NCI-H1417 (cell line): ENCODE data around the gene CES1.
"Not testable (repeated sequence)": the region's sequence is repeated elsewhere in the genome, so short reads cannot be mapped to it uniquely, and the experiment has no call there.

Source experiments
- DNase-seq, 3 experiments: peaks; one replicate each; lab custom pipeline; 2025; lab: John Stamatoyannopoulos, UW

The CES1 gene

GRCh38 chr16:55832773-55833691 is at the start of gene CES1:
Gene CES1, minus strand, starts transcription at chr16:55833096. Its CDS starts 41 bp downstream, at chr16:55833055.
- no peak for DNase-seq

GRCh38 chr16:55876854-55877253 is 44.0 kb upstream of the CES1 start:
- DNase-seq, result no peak

- no peak for DNase-seq
Measured at GRCh38 chr16:55875273-55875672, 42.4 kb upstream of the CES1 start, which contains the start of gene CES5A. Gene CES5A, minus strand, starts transcription at chr16:55875373. Its CDS starts 152 bp downstream, at chr16:55875221.

GRCh38 chr16:55873122-55873521 is 40.2 kb upstream of the CES1 start:
- DNase-seq, result no peak

- DNase-seq, result no peak
Measured at GRCh38 chr16:55872130-55872529, 39.2 kb upstream of the CES1 start.

GRCh38 chr16:55871411-55872038 is 38.6 kb upstream of the CES1 start:
- DNase-seq, result no peak

- DNase-seq, result no peak
Measured at GRCh38 chr16:55868980-55869379, 36.1 kb upstream of the CES1 start.

- DNase-seq, result no peak
Measured at GRCh38 chr16:55868137-55868536, 35.2 kb upstream of the CES1 start.

- DNase-seq, result no peak
Measured at GRCh38 chr16:55861288-55861687, 28.4 kb upstream of the CES1 start.

- DNase-seq, result not testable (repeated sequence)
Measured at GRCh38 chr16:55857650-55858049, 24.8 kb upstream of the CES1 start.

- DNase-seq, result no peak
Measured at GRCh38 chr16:55856950-55857349, 24.1 kb upstream of the CES1 start.

GRCh38 chr16:55853114-55853513 is 20.2 kb upstream of the CES1 start:
- DNase-seq, result no peak

- DNase-seq, result no peak
Measured at GRCh38 chr16:55849536-55849935, 16.6 kb upstream of the CES1 start.

- DNase-seq, result no peak
Measured at GRCh38 chr16:55846598-55847346, 13.9 kb upstream of the CES1 start.

- DNase-seq, result no peak
Measured at GRCh38 chr16:55843105-55843395, 10.2 kb upstream of the CES1 start.

- peak; percentile 13 to 72 (median 36) for DNase-seq
Measured at GRCh38 chr16:55842369-55843104, 9.6 kb upstream of the CES1 start.

GRCh38 chr16:55839115-55839514 is 6.2 kb upstream of the CES1 start:
- DNase-seq, result no peak

GRCh38 chr16:55836158-55836611 is 3.3 kb upstream of the CES1 start:
- no peak for DNase-seq

- no peak for DNase-seq
Measured at GRCh38 chr16:55835581-55835980, 2.7 kb upstream of the CES1 start.

- not testable (repeated sequence) for DNase-seq
Measured at GRCh38 chr16:55835173-55835572, 2.3 kb upstream of the CES1 start.

- no peak for DNase-seq
Measured at GRCh38 chr16:55834049-55834448, 1.2 kb upstream of the CES1 start.

GRCh38 chr16:55832425-55832772 is 497 bp downstream of the CES1 start:
- no peak for DNase-seq
